WERI-Rb-1 (cell line): ENCODE measurements around the gene GDPD3.

Experiments
- DNase-seq: peaks from one replicate; pipeline ENCODE4 v3.0.0-alpha.2; 2020
- H3K27ac ChIP-seq: fragments of 250-450 bp; sonication (Bioruptor Pico); 2 replicates; pipeline ENCODE4 v1.5.1; 2020; ENCODE audit warnings: mild to moderate bottlenecking, moderate library complexity
- H3K27me3 ChIP-seq: fragments of 250-450 bp; sonication (Bioruptor Pico); 2 replicates; pipeline ENCODE4 v1.5.1; 2021; ENCODE audit warnings: mild to moderate bottlenecking, low read depth, moderate library complexity; ENCODE audit not compliant: insufficient read depth, severe bottlenecking
- H3K36me3 ChIP-seq: fragments of 250-450 bp; sonication (Bioruptor Pico); 2 replicates; pipeline ENCODE4 v1.5.1; 2020; ENCODE audit warnings: mild to moderate bottlenecking, moderate library complexity
- H3K4me3 ChIP-seq: 2 replicates; pipeline ENCODE4 v1.5.1; 2011; ENCODE audit warnings: low read depth, mild to moderate bottlenecking, control low read depth, low read length
- H3K9me3 ChIP-seq: fragments of 250-450 bp; sonication (Bioruptor Pico); 2 replicates; pipeline ENCODE4 v1.5.1; 2021; ENCODE audit warnings: mild to moderate bottlenecking, moderate library complexity; ENCODE audit not compliant: severe bottlenecking
- TF ChIP-seq, protein P1 (sequence below): IDR thresholded peaks from 2 replicates; pipeline ENCODE4 v1.5.1; 2011; ENCODE audit warnings: low read depth, mild to moderate bottlenecking, control low read depth, inconsistent platforms, low read length

GDPD3 gene

DNA sequence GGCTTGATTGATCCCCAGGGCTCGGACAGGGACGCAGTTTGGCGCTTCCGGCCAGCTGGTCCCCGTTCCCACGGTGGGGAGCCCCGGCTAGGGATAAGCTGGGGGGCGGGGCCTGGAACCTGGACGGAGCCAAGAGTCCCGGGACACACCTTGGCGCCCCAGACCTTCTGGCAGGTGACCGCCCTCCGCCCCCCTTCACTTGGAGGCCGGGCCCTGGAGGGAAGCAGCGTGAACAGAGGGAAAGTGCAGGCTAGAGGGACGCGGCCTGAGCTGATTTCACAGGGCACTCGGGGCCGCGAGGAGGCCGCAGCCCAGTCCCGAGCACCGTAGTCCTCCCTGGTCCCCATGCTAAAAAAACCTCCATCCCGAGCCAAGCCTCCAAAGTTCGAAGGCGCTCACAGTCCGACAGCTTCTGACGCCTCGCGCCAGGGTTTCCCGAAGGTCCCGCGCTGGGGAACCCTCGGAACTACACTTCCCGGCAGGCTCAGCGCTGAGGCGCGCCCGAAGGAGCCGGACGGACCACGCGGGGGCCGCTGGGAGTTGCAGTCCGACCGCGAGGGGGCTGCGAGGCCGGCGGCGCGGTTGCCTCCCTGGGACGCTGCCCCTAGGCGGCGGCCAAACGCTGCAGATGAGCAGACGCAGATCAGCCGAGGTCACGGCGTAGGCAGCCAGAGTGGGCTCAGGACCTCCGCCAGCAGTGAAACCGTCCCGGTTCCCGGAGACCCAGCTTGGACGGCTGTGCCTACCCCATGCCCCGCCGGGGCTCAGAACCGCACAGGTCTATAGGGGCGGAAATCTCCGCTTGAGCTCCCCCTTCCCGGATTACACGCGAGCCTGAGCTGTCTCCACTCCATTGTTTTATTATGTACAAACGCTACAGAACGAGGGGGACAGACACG lies 21.6 kb downstream of the GDPD3 start, which contains the start of gene TBX6:
Gene TBX6 (minus strand): TSS at position 451 of the 899 bp plus-strand sequence. CDS start 731 bp downstream, outside the sequence.
- Histone ChIP-seq H3K9me3 (peaks cover 5% of the 10 kb centered on the region), H3K4me3 (peak within 1 kb of the TSS; percentile 48), H3K27me3 (no peaks in the 10 kb centered on the region), H3K27ac (peak within 1 kb of the TSS; percentile 92), H3K36me3 (peaks cover 17% of the 10 kb centered on the region)
- peak; percentile 93 for DNase-seq
- TF ChIP-seq, protein P1, sequence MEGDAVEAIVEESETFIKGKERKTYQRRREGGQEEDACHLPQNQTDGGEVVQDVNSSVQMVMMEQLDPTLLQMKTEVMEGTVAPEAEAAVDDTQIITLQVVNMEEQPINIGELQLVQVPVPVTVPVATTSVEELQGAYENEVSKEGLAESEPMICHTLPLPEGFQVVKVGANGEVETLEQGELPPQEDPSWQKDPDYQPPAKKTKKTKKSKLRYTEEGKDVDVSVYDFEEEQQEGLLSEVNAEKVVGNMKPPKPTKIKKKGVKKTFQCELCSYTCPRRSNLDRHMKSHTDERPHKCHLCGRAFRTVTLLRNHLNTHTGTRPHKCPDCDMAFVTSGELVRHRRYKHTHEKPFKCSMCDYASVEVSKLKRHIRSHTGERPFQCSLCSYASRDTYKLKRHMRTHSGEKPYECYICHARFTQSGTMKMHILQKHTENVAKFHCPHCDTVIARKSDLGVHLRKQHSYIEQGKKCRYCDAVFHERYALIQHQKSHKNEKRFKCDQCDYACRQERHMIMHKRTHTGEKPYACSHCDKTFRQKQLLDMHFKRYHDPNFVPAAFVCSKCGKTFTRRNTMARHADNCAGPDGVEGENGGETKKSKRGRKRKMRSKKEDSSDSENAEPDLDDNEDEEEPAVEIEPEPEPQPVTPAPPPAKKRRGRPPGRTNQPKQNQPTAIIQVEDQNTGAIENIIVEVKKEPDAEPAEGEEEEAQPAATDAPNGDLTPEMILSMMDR = peak; percentile 90

DNA sequence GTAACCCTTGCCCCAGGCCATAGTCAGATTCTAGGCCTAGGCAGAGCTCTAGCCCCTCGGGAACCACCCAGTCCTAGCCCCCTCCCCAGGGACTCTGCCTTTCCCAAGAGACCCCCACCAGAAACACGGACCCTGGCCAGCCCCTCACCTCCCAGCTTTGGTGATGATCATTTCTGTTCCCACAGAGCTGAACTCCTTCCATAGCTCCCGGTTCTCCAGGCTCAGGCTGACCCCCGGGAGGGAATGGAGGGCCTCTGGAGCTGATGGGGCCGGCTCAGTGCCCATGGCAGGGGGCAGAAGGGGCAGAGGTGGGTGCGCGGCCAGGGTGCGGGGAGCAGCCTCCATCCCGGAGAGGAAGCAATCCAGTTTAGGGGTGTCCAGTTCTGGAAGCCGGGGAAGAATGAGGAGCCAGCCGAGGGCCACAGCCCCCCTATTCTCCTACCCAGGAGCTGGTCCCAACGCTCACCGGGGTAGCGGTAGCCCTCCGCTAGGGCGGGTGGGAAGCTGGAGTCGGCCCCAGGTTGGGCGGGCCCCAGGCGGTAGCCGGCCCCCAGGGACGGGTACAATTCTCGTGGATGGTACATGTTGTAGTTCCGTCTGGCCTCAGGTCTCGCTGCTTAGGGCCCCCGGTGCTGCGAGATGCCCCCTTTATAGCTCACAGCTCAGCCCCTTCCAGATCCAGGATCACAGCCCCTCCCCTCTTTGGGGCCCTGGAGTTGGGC lies 22.6 kb downstream of the GDPD3 start:
- H3K27me3 ChIP-seq = no peaks in the 10 kb centered on the region
- TF ChIP-seq, protein P1 = no peak
- H3K9me3 ChIP-seq = no peaks in the 10 kb centered on the region
- H3K27ac ChIP-seq = peak overlapping the region; percentile 92
- peaks cover 14% of the 10 kb centered on the region for H3K36me3 ChIP-seq
- H3K4me3 ChIP-seq = peak overlapping the region; percentile 48
- no peak for DNase-seq

DNA sequence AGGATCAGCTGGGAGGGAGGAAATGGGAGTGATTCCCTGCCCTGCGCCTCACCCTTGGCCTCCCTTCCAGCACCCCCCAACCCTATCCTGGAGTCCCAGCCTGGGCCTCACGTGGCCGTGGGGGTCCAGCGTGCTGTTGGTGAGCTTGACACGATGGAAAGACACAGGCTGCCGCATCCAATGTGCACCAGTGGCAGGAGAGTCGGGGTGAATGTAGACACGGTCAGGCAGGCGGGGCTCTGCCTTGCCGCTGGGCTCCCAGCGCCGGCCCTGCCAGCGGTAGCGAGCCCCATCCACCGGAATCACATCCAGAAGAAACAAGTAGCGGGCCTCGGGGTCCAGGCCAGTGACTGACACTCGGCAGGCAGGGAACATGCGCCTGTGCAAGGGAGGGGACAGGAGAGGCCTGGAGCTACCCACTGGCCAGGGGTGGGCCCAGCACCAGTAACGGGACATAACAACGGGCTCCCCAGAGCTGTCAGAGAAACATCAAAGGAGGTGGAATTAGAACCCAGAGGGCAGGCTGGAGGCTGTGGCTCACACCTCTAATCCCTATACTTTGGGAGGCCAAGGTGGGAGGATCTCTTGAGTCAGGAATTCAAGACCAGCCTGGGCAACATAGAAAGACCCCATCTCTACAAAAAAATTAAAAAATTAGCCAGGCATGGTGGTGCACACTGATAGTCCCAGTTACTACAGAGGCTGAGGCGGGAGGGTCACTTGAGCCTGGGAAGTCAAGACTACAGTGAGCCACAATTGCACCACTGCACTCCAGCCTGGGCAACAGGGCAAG lies 24.3 kb downstream of the GDPD3 start:
- no peaks in the 10 kb centered on the region for H3K27me3 ChIP-seq
- H3K9me3 ChIP-seq = no peaks in the 10 kb centered on the region
- TF ChIP-seq, protein P1 = no peak
- H3K4me3 ChIP-seq = no peak overlapping the region
- no peak for DNase-seq
- H3K27ac ChIP-seq = no peak overlapping the region
- peaks cover 21% of the 10 kb centered on the region for H3K36me3 ChIP-seq

DNA sequence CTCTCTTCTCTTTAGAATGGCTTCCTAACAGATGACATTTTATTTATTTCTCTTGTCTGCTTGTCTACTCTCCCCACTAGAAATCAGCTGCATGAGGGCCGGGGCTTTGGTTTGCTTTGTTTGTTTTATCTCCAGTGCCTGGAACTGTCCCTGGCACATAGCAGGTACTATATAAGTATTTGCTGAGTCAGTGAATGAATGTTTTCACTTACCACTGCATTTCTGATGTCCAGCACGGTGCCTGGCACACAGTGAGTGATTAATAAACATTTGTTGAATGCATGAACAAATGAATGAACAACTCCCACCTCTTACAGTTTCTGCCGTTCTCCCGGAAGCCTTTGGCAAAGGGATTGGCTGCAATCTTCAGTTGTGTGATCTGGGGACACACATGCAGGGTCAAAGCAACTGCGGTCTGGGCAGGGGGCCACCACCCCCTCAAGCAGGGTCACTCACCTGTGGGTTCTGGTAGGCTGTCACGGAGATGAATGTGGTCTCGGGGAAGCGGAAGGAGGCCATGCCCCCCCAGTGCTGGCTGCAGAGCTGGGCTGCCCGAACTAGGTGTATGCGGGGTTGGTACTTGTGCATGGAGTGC lies 25.0 kb downstream of the GDPD3 start:
- DNase-seq = no peak
- H3K27me3 ChIP-seq = no peaks in the 10 kb centered on the region
- no peak overlapping the region for H3K27ac ChIP-seq
- H3K9me3 ChIP-seq = no peaks in the 10 kb centered on the region
- TF ChIP-seq, protein P1 = no peak
- no peak overlapping the region for H3K4me3 ChIP-seq
- H3K36me3 ChIP-seq = peaks cover 24% of the 10 kb centered on the region

DNA sequence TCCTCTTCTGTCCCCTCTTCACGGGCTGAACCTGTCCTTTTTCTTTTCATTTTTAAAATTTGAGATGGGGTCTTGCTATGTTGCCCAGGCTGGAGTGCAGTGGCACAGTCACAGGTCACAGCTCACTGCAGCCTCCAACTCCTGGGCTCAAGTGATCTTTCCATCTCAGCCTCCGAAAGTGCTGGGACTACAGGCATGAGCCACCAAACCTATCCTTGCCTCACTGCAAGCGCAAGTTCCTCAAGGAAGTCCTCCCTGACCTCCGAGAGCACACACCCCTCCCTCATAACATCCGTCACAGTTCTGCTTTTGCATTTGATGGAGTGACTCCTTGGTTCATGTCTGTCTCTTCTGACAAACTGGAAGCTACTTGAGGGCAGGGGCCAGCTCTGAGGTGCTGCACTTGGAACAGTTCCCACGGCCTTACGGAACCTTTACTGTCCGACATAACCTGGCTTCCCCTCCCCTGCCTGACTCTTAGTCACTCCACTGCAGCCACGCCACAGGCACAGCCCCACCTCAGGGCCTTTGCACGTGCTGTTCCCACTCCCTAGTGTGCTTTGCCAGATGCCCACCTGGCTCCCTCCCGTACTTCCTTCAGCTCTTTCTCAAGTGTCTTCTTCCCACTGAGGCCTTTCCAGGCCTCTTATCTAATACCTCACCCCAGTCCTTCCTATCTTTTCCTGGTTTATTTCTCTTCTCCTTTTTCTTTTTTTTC lies 26.0 kb downstream of the GDPD3 start:
- TF ChIP-seq, protein P1 = no peak
- Histone ChIP-seq H3K27me3 (no peaks in the 10 kb centered on the region), H3K27ac (no peak overlapping the region), H3K4me3 (no peak overlapping the region), H3K36me3 (peaks cover 34% of the 10 kb centered on the region), H3K9me3 (no peaks in the 10 kb centered on the region)
- no peak for DNase-seq
